Endothelial cell of umbilical vein (primary cell): ENCODE results near the gene CPXM2. TPM values are rescaled to one million over a fixed set of nuclear protein-coding genes. Genes with fewer than 3 reads are reported as not detected.

Experiments
- BruUV-seq: library from RNA; stranded (reverse); fragments of 400-500 nt; replicated peaks from 2 replicates; lab custom pipeline; 2021; lab: Mats Ljungman, UMichigan
- CTCF ChIA-PET: fragments of 300-600, 350-600 bp; sonication (Branson Sonifier 250); formaldehyde crosslinking; loops from one replicate; lab custom pipeline; 2021; ENCODE audit warnings: antibody characterized with exemption, inconsistent platforms; lab: Charles Lee
- POLR2A ChIA-PET: fragments of 300-600, 350-600 bp; sonication (Branson Sonifier 250); formaldehyde crosslinking; loops from one replicate; lab custom pipeline; 2021; ENCODE audit warnings: antibody characterized with exemption, inconsistent platforms; lab: Charles Lee
- DNase-seq: peaks from one replicate; pipeline ENCODE4 v3.0.0-alpha.2; 2011; ENCODE audit warnings: low read depth, low spot score
- FAIRE-seq: peaks from 2 replicates; lab custom pipeline; 2011; peaks lifted over from hg19 to GRCh38; lab: Jason Lieb, UNC
- H2AFZ ChIP-seq: 2 replicates; pipeline ENCODE4 v1.6.0; 2012; ENCODE audit warnings: low read depth, low read length, control low read depth, inconsistent platforms
- H3K27ac ChIP-seq: 2 replicates; pipeline ENCODE4 v1.5.1; 2011; ENCODE audit warnings: low read depth, mild to moderate bottlenecking, control low read depth, low read length, moderate library complexity; ENCODE audit not compliant: insufficient read depth
- H3K27me3 ChIP-seq, 2 experiments: 2 replicates each; pipeline versions ENCODE4 v1.6.0 to v1.6.1; 2011; ENCODE audit warnings: low read length in 2 of 2, mixed read lengths in 1 of 2; ENCODE audit not compliant: control insufficient read depth in 2 of 2, insufficient read depth in 2 of 2
- H3K36me3 ChIP-seq, 2 experiments: 2 replicates in 1 of 2; 3 replicates in 1 of 2; pipeline ENCODE4 v1.5.1; 2011; ENCODE audit warnings: low read length in 2 of 2, mild to moderate bottlenecking in 1 of 2, moderate library complexity in 1 of 2; ENCODE audit not compliant: control insufficient read depth in 2 of 2, insufficient read depth in 2 of 2; ENCODE audit errors: extremely low read depth in 1 of 2
- H3K4me1 ChIP-seq: 3 replicates; pipeline ENCODE4 v1.5.1; 2011; ENCODE audit warnings: mild to moderate bottlenecking, low read length; ENCODE audit not compliant: control insufficient read depth, insufficient read depth; ENCODE audit errors: extremely low read depth
- H3K4me2 ChIP-seq: 2 replicates; pipeline ENCODE4 v1.6.1; 2011; ENCODE audit warnings: low read length, control low read depth, mixed read lengths; ENCODE audit not compliant: insufficient read depth
- H3K4me3 ChIP-seq, 3 experiments: fragments of 200-600 bp in 1 of 3; sonication (generic), shearing (Covaris generic) in 1 of 3; replicated peaks in 1 of 3; 2 replicates each; pipeline ENCODE4 v1.5.1; 2011 to 2016; ENCODE audit warnings: control low read depth in 3 of 3, low read length in 3 of 3, mild to moderate bottlenecking in 2 of 3, inconsistent platforms in 1 of 3, low read depth in 1 of 3, moderate library complexity in 1 of 3; ENCODE audit not compliant: insufficient read depth in 1 of 3
- H3K79me2 ChIP-seq: 2 replicates; pipeline ENCODE4 v1.6.0; 2012; ENCODE audit warnings: low read length, inconsistent platforms; ENCODE audit not compliant: control insufficient read depth, insufficient read depth
- H3K9ac ChIP-seq: replicated peaks from 2 replicates; pipeline ENCODE3; 2011; ENCODE audit warnings: low read length, control low read depth; ENCODE audit not compliant: insufficient read depth; ENCODE audit errors: extremely low read depth
- H3K9me1 ChIP-seq: replicated peaks from 3 replicates; pipeline ENCODE4 v1.6.0; 2011; ENCODE audit warnings: mild to moderate bottlenecking, low read length; ENCODE audit not compliant: control insufficient read depth, insufficient read depth; ENCODE audit errors: extremely low read depth
- H3K9me3 ChIP-seq: replicated peaks from 2 replicates; pipeline ENCODE4 v1.5.1; 2012; ENCODE audit warnings: low read length, inconsistent platforms; ENCODE audit not compliant: control insufficient read depth, insufficient read depth
- H4K20me1 ChIP-seq: replicated peaks from 2 replicates; pipeline ENCODE3; 2011; ENCODE audit warnings: mild to moderate bottlenecking, low read length; ENCODE audit not compliant: control insufficient read depth, insufficient read depth; ENCODE audit errors: extremely low read depth
- CTCF ChIP-seq, 2 donors: IDR thresholded peaks; 1 replicate in 1 of 2; 2 replicates in 1 of 2; pipeline ENCODE4 v1.5.1; 2011; ENCODE audit warnings: low read length in 2 of 2, mild to moderate bottlenecking in 2 of 2, moderate library complexity in 2 of 2, control low read depth in 1 of 2, inconsistent platforms in 1 of 2, low read depth in 1 of 2; ENCODE audit not compliant: insufficient read depth in 1 of 2; ENCODE audit errors: extremely low read depth in 1 of 2
- EZH2 ChIP-seq: IDR thresholded peaks from 2 replicates; pipeline ENCODE4 v1.6.1; 2012; ENCODE audit warnings: borderline replicate concordance, low read depth, mild to moderate bottlenecking, moderate library complexity, low read length, inconsistent platforms; ENCODE audit not compliant: severe bottlenecking
- FOS ChIP-seq: IDR thresholded peaks from 2 replicates; pipeline ENCODE4 v1.6.1; 2011; ENCODE audit warnings: mild to moderate bottlenecking, low read length, moderate library complexity, borderline replicate concordance; ENCODE audit not compliant: insufficient read depth
- GATA2 ChIP-seq: IDR thresholded peaks from 2 replicates; pipeline ENCODE4 v1.7.0; 2011; ENCODE audit warnings: low read depth, mild to moderate bottlenecking, moderate library complexity, mixed read lengths, low read length; ENCODE audit not compliant: insufficient read length, insufficient read depth
- JUN ChIP-seq: IDR thresholded peaks from 2 replicates; pipeline ENCODE4 v1.6.1; 2011; ENCODE audit warnings: borderline replicate concordance, low read depth; ENCODE audit not compliant: insufficient read length, insufficient read depth
- MAX ChIP-seq: IDR thresholded peaks from 2 replicates; pipeline ENCODE4 v1.6.1; 2011; ENCODE audit not compliant: insufficient read depth, insufficient read length
- MYC ChIP-seq: IDR thresholded peaks from one replicate; pipeline ENCODE4 v1.6.1; 2011; ENCODE audit warnings: mild to moderate bottlenecking, low read depth, low read length
- POLR2A ChIP-seq: IDR thresholded peaks from 2 replicates; pipeline ENCODE4 v1.6.1; 2012; ENCODE audit warnings: low read depth, mild to moderate bottlenecking, control low read depth, low read length
- POLR2AphosphoS5 ChIP-seq: IDR thresholded peaks from 2 replicates; pipeline ENCODE4 v1.6.1; 2012; ENCODE audit warnings: low read depth, mild to moderate bottlenecking, control low read depth, low read length, moderate library complexity; ENCODE audit not compliant: insufficient read depth
- dilution Hi-C: fragments of 300-500 bp; cut with MboI; formaldehyde crosslinking; loops from one replicate; pipeline ENCODE4 v1.15.0; 2019; ENCODE audit warnings: low sequenced_read_pairs; ENCODE audit not compliant: extremely low pct_ligation_motif_present
- intact Hi-C: fragments of 100-400 bp; cut with micrococcal nuclease; formaldehyde crosslinking; loops from one replicate; pipeline ENCODE4 v1.10.0; 2022
- polyA plus RNA-seq, 4 experiments: library from polyadenylated mRNA; depleted of rRNA in 3 of 4; stranded (reverse) in 3 of 4; unstranded in 1 of 4; fragments of >200 nt; gene quantifications; 2 replicates each; pipeline versions ENCODE4 v1.2.1 to v1.2.3, GENCODE V29; 2011 to 2012; ENCODE audit warnings: missing spikeins in 1 of 4
- total RNA-seq: library from RNA; stranded (reverse); gene quantifications from 2 replicates; pipeline ENCODE4 v1.2.3, GENCODE V29; 2021

CPXM2 gene
- total and polyA plus RNA-seq, 2 donors (not counting 3 experiments of a cell fraction or from before 2014, with no cell fraction given) = 1.8 to 2.7 TPM

GRCh38 chr10:123751342-123752134 is 140.1 kb downstream of the CPXM2 start:
- no peaks in the 10 kb centered on the region for H3K4me1 ChIP-seq
- FAIRE-seq = no peak
- H3K4me3 ChIP-seq = no peak overlapping the region
- H3K9ac ChIP-seq = no peak overlapping the region
- no peak overlapping the region for H2AFZ ChIP-seq
- dilution Hi-C loops (no loop called here), intact Hi-C loops (loop anchor here (10.0 kb wide), 1 partner anchor 213 kb away; no protein-coding TSS in a partner anchor)
- ChIA-PET POLR2A (no interaction called here), CTCF (no interaction called here)
- no peaks in the 10 kb centered on the region for H3K9me1 ChIP-seq
- H3K36me3 ChIP-seq = no peaks in the 10 kb centered on the region
- DNase-seq = no peak
- H3K27me3 ChIP-seq = no peaks in the 10 kb centered on the region
- TF ChIP-seq GATA2 (no peak), CTCF (IDR thresholded peaks at IDR 0.05; ENCODE audit: extremely low read depth in 1 of 2, insufficient read depth in 1 of 2, low read depth in 1 of 2, low read length in 2 of 2) (no peak), MYC (no peak), JUN (no peak), MAX (no peak), EZH2 (no peak), POLR2AphosphoS5 (no peak), POLR2A (no peak), FOS (no peak)
- no peaks in the 10 kb centered on the region for H3K9me3 ChIP-seq
- no peak overlapping the region for H3K4me2 ChIP-seq
- no peaks in the 10 kb centered on the region for H3K79me2 ChIP-seq
- no peak overlapping the region for H3K27ac ChIP-seq
- no TSS peak for BruUV-seq
- H4K20me1 ChIP-seq = no peaks in the 10 kb centered on the region
